IgD-negative memory B cell (primary cell): Measurements from ENCODE around the gene ZFHX3. TPM values are rescaled to one million over a fixed set of nuclear protein-coding genes. Genes with fewer than 3 reads are reported as not detected.

Experiments used
- H3K27ac Mint-ChIP-seq, 3 donors: one replicate each; pipeline ENCODE4 v1.8.0; 2020 to 2022; ENCODE audit warnings: mild to moderate bottlenecking in 3 of 3, mixed read lengths in 3 of 3, moderate library complexity in 1 of 3
- H3K27me3 Mint-ChIP-seq: one replicate; pipeline ENCODE4 v1.8.0; 2021; ENCODE audit warnings: mixed read lengths
- H3K36me3 Mint-ChIP-seq: one replicate; pipeline ENCODE4 v1.8.0; 2020; ENCODE audit warnings: mild to moderate bottlenecking, mixed read lengths
- H3K4me1 Mint-ChIP-seq, 3 donors: one replicate each; pipeline ENCODE4 v1.8.0; 2020 to 2022; ENCODE audit warnings: mixed read lengths in 3 of 3, mild to moderate bottlenecking in 1 of 3
- H3K4me3 Mint-ChIP-seq, 4 donors: one replicate each; pipeline ENCODE4 v1.8.0; 2020 to 2022; ENCODE audit warnings: mild to moderate bottlenecking in 4 of 4, mixed read lengths in 4 of 4, moderate library complexity in 3 of 4
- H3K9me3 Mint-ChIP-seq, 3 donors: one replicate each; pipeline ENCODE4 v1.8.0; 2020 to 2021; ENCODE audit warnings: mixed read lengths in 3 of 3, mild to moderate bottlenecking in 1 of 3
- polyA plus RNA-seq: library from polyadenylated mRNA; unstranded; fragments of 300-500 nt; fragmentation: Illumina TruSeq; gene quantifications from one replicate; pipeline ENCODE4 v1.2.3, GENCODE V29; 2021

Gene ZFHX3
- polyA plus RNA-seq, 1 donor from 2014 or later: 1.6 TPM

DNA sequence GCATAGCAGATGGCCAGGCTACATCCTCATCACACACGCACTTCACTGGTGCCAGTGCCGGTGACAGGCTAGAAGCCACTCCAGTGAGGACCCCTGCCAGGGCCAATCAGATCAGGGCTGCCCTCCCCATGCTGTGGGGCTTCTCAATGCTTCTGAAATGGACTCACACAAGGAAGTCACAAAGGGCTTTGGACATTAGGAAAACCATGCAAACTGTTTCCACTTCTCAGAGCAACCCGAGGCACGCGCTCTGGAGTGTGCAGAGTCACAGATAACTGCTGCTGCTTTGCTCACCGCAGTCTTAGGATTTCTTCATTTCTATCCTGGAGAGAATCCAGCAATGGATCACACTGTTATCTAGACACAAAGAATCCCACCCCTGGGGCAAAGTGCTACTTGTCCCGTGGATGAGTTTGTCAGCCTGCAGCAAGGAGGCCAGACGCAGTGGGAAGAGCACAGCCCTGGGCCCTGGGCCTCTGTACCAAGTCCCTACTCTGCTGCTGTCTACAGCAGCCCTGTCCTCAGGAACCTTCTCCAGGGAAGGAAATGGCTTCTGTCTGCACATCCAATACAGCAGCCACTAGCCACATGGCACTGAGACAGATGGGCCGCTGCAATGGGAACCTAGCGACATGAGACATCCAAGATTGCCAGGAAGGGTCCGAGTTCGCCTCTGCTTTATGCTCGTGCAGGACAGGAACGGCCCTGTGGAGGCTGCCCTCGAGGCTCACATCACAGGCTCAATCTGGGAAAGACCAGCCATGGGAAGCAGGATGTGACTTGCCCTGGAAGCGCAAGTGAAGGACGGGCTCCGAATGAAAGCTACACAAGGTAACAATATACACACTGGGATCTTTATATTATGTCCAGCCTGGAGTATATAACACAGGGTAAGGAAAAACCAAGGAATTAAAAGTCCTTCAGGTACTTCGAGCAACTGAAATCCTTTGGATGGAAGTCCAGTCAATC is 169.3 kb downstream of the ZFHX3 start:
- peaks cover 0 to 4% (median 2%) of the 10 kb centered on the region in 3 donors for H3K4me1 Mint-ChIP-seq
- no peaks in the 10 kb centered on the region for H3K27me3 Mint-ChIP-seq
- no peak overlapping the region for H3K4me3 Mint-ChIP-seq
- peaks cover 0 to 4% (median 0%) of the 10 kb centered on the region in 3 donors for H3K9me3 Mint-ChIP-seq
- H3K36me3 Mint-ChIP-seq: peaks cover 8% of the 10 kb centered on the region
- H3K27ac Mint-ChIP-seq: no peak overlapping the region

DNA sequence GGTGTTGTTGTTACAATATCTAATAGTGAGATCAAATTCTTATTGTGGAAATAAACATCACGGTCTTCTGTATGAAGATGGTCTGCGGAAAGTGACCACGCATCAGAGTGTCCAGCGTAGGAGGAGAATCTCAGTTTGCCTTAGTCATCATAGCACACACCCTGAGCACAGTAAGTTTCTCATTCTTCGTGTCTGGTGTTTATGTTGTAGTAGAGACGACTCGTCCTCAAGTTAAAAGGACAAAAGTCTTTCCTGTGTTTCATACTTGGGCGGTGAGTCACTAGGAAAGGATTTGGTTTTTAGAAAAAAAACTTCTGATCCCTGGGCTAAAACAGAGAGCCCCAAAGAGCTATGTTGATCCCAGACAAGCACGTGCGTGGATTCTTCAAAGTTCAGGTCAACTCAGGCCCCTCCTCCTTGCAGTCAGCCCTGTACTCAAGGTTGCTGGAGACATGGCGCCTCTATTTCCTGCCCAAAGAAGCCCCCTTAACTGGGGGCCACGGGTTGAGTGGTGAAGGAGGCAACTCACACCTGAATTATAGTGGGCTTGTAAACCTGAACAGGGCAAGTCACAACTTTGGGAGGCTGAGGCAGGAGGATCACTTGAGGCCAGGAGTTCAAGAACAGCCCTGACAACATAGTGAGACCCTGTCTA is 170.4 kb downstream of the ZFHX3 start:
- Mint-ChIP-seq H3K9me3 (peaks cover 0 to 4% (median 0%) of the 10 kb centered on the region in 3 donors), H3K4me3 (no peak overlapping the region), H3K27me3 (no peaks in the 10 kb centered on the region)

DNA sequence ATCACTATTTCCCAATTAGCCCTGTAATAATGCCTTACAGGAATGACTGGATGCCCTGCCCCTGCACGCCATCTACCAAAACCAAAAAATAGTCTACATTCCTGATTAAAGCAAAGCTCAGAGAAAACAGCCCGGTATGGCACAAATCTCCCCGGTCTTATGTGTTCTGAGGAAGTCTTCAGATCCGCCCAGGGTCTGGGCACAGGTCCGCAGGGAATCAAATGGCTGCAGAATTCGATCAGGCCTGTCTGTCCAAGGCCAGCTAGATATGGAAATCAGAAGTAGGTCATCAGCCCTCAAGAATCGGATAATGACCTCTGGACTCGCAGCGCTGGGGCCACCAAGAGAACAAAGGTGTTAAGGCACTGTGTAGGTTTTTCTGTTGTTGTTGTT is 171.0 kb downstream of the ZFHX3 start:
- H3K27me3 Mint-ChIP-seq: no peaks in the 10 kb centered on the region
- H3K27ac Mint-ChIP-seq: no peak overlapping the region
- H3K4me3 Mint-ChIP-seq: no peak overlapping the region
- peaks cover 0 to 4% (median 0%) of the 10 kb centered on the region in 3 donors for H3K9me3 Mint-ChIP-seq
- peaks cover 0 to 4% (median 2%) of the 10 kb centered on the region in 3 donors for H3K4me1 Mint-ChIP-seq
- peaks cover 6% of the 10 kb centered on the region for H3K36me3 Mint-ChIP-seq

More for the DNA sequence above, 170.4 kb downstream of the ZFHX3 start:
- Mint-ChIP-seq H3K27ac (no peak overlapping the region), H3K4me1 (peaks cover 0 to 4% (median 2%) of the 10 kb centered on the region in 3 donors), H3K36me3 (peaks cover 6% of the 10 kb centered on the region)

DNA sequence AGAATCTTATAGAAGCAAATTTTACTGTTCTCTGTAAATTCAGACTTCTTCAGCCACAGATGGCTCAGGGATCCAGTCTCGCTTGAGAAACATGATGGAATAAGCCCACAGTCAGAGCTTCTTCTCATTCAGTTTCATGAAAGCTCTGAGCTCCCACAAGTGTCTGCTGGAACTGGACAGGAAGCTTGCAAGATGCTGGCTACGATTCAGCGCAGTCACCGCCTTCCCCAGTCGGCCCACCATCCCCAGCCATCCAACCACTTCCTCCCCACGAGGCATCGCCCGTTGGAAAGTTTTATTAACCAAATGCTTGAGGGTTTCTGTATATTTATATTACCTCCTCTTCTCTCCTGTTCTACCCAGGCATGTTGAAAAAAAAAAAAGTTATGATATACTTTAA is 171.7 kb downstream of the ZFHX3 start:
- no peak overlapping the region for H3K27ac Mint-ChIP-seq
- H3K9me3 Mint-ChIP-seq: peaks cover 0 to 4% (median 0%) of the 10 kb centered on the region in 3 donors
- H3K4me3 Mint-ChIP-seq: no peak overlapping the region
- H3K27me3 Mint-ChIP-seq: no peaks in the 10 kb centered on the region
- peaks cover 0 to 4% (median 2%) of the 10 kb centered on the region in 3 donors for H3K4me1 Mint-ChIP-seq
- H3K36me3 Mint-ChIP-seq: peaks cover 6% of the 10 kb centered on the region

DNA sequence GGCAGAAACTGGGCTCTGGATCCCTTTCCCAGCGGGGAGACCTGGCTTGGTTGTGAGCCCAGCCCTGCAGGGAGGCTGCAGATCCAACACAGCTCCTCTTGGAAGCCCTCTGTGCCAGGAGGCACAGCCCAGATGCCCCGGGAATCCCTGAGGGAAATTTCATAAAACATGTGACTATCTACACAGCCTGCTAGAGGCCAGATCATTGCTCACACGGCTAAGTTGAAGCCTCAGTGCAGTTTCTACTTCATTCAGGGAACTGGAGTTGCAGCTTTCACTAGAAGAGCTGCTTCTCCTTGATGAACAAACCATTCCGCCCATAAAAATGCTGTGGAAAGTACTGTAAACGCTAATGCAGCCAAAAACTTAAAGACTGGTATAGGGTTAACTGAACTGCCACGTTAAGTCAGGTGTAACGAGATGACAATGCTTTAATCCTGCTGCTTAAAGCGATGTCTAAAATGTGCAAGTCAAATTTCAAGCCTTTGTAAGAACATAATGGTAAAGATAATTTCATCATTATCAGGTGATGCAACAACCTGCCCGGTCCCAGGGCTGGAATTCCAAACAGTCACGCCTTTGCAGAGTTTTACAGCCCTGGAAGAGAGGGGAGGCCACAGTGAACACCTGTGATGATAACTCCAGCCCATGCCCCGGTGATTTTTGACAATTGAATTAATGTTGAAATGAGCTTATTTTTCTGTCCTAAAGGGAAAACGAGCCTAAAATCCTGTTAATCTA is 172.5 kb downstream of the ZFHX3 start:
- Mint-ChIP-seq H3K9me3 (peaks cover 0 to 4% (median 0%) of the 10 kb centered on the region in 3 donors), H3K27me3 (no peaks in the 10 kb centered on the region), H3K4me1 (peaks cover 0 to 4% (median 4%) of the 10 kb centered on the region in 3 donors), H3K4me3 (no peak overlapping the region), H3K27ac (no peak overlapping the region), H3K36me3 (peaks cover 8% of the 10 kb centered on the region)

DNA sequence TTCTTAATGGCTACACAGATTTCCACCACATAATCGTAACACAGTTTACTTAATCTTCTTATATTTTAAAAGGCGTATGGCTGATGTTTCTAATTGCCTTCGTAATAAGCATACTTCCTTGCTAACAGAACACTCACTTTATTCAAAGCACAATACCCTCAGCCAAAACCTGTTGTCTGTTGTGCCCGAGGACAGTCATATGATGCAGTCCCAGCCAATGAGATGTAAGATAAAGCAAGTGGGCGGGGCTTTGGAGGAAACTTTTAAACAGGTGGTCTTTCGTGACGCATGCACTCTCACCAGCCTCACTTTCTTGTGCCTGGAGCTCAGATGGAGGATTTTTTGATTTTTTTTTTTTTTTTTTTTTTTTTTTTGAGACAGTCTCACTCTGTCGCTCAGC is 174.1 kb downstream of the ZFHX3 start:
- Mint-ChIP-seq H3K27ac (no peak overlapping the region), H3K9me3 (peaks cover 0 to 4% (median 0%) of the 10 kb centered on the region in 3 donors), H3K4me3 (no peak overlapping the region), H3K27me3 (no peaks in the 10 kb centered on the region), H3K4me1 (peaks cover 0 to 4% (median 4%) of the 10 kb centered on the region in 3 donors), H3K36me3 (peaks cover 8% of the 10 kb centered on the region)

DNA sequence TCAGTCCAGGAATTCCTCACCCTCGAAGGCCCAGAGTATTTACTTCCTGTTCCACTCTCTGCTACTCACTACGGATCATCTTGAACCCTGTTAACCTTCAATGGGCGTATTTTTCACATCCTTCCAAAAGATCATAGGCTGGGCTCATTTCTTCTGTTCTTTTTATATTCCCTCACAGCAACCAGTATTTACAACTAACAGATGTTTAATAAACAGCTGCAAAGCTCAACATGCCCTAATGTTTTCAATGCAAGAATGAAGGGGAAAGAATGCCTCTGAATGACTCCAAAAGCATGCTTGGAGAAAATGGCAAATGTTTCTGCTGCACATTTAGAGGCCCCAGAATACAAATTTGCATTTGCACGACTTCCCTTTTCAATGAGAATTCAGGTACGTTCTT is 174.9 kb downstream of the ZFHX3 start:
- Mint-ChIP-seq H3K4me1 (peaks cover 0 to 4% (median 4%) of the 10 kb centered on the region in 3 donors), H3K27me3 (no peaks in the 10 kb centered on the region)

DNA sequence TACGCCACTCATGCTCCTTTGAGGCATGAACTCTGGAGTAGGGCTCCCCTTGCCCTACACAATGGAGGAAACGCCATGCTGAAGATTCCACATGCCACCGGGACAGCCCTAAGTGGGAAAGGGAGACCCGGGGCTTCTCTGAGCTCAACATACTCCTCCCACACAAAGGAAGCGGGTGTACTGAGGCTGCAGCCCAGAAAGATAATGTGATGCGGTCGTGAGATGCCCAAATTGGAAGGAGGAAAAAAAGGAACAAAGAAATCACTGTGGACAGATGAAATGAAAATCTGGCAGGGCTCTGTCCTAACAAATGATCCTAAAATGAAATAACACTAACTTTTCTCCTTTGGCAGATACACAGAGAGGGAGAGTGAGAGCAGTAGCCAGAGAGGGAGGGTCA is 182.1 kb downstream of the ZFHX3 start:
- H3K27me3 Mint-ChIP-seq: no peaks in the 10 kb centered on the region
- H3K4me1 Mint-ChIP-seq: peaks cover 0 to 5% (median 0%) of the 10 kb centered on the region in 3 donors
- no peak overlapping the region for H3K4me3 Mint-ChIP-seq
- H3K27ac Mint-ChIP-seq: no peak overlapping the region
- H3K36me3 Mint-ChIP-seq: peaks cover 3% of the 10 kb centered on the region
- H3K9me3 Mint-ChIP-seq: peaks cover 0 to 2% (median 0%) of the 10 kb centered on the region in 3 donors

More for the DNA sequence above, 174.9 kb downstream of the ZFHX3 start:
- Mint-ChIP-seq H3K9me3 (peaks cover 0 to 2% (median 0%) of the 10 kb centered on the region in 3 donors), H3K4me3 (no peak overlapping the region), H3K27ac (no peak overlapping the region), H3K36me3 (peaks cover 6% of the 10 kb centered on the region)

DNA sequence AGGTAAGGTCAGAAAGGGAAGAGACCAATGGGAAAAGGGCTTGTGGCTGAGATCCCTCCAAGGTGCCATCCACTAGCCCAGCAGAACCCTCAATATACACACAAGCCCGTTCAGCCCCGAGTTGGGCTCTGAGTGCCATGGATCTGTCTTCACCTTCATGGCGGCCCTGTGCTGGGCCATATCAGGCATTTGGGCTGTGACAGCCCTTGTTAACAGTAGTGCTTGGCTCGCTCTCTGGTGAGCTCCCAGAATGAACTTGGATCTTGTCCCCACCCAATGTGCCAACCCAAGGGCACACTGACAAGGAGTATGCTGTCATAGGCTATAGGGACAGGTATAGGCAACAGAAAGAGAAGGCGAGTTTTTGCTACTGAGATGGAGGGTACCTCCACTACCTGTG is 182.7 kb downstream of the ZFHX3 start:
- Mint-ChIP-seq H3K9me3 (peaks cover 0 to 2% (median 0%) of the 10 kb centered on the region in 3 donors), H3K27ac (no peak overlapping the region), H3K27me3 (no peaks in the 10 kb centered on the region), H3K4me1 (peaks cover 0 to 4% (median 0%) of the 10 kb centered on the region in 3 donors), H3K36me3 (peaks cover 2% of the 10 kb centered on the region), H3K4me3 (no peak overlapping the region)

DNA sequence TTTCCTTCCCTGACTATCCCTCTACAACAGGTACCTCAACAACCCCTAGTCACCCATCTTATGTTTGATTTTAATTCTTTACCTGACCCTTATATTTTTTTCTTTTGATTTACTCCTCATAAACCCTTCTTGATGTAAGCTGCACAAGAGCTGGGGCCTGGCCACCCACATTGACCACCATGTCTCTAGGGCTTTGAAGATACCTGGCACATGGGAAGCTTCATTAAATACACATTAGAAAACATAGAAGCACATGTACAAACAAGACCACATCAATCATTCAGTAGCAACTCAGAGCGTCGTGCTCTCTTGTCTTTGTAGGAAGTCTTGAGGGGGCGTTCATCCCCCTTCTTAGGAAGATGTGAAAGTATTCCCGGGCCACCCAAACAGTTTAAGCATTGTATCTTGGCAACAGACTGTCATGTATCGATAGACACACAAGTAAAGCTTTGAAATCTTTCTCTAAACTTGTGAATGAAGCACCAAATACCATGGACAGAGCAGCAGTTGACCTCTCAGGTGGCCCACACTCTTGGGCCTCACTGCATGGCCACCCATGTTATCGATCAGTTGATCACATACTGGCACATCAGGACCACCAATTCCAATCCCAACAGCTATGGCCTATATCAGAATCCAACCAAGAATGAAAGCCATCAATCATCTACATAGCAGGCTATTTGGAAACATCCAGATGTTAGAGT is 183.6 kb downstream of the ZFHX3 start:
- no peaks in the 10 kb centered on the region for H3K27me3 Mint-ChIP-seq
- no peak overlapping the region for H3K27ac Mint-ChIP-seq
- peaks cover 2% of the 10 kb centered on the region for H3K36me3 Mint-ChIP-seq
- peaks cover 0 to 2% (median 0%) of the 10 kb centered on the region in 3 donors for H3K9me3 Mint-ChIP-seq
- peaks cover 0 to 4% (median 1%) of the 10 kb centered on the region in 3 donors for H3K4me1 Mint-ChIP-seq
- H3K4me3 Mint-ChIP-seq: no peak overlapping the region

DNA sequence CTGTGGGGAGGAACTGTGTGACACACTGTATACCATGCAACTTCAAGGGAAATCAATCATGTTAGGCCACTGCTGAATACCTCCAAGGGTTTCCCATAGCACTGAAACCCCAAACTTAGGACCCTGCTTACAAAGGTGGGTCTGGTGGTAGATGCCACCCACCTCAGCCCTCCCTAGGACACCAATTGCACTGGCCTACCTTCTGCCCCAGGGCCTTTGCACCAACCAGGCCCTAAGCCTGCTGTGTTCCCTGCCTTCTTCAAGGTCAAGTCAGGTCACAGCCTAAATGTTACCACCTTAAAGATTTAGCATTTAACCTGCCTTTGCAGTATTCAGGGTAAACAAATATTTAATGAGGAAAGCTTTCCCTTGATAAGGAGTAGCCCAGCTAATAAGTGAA is 185.8 kb downstream of the ZFHX3 start:
- Mint-ChIP-seq H3K9me3 (peaks cover 0 to 2% (median 0%) of the 10 kb centered on the region in 3 donors), H3K4me3 (no peak overlapping the region), H3K4me1 (peaks cover 0 to 2% (median 1%) of the 10 kb centered on the region in 3 donors)

DNA sequence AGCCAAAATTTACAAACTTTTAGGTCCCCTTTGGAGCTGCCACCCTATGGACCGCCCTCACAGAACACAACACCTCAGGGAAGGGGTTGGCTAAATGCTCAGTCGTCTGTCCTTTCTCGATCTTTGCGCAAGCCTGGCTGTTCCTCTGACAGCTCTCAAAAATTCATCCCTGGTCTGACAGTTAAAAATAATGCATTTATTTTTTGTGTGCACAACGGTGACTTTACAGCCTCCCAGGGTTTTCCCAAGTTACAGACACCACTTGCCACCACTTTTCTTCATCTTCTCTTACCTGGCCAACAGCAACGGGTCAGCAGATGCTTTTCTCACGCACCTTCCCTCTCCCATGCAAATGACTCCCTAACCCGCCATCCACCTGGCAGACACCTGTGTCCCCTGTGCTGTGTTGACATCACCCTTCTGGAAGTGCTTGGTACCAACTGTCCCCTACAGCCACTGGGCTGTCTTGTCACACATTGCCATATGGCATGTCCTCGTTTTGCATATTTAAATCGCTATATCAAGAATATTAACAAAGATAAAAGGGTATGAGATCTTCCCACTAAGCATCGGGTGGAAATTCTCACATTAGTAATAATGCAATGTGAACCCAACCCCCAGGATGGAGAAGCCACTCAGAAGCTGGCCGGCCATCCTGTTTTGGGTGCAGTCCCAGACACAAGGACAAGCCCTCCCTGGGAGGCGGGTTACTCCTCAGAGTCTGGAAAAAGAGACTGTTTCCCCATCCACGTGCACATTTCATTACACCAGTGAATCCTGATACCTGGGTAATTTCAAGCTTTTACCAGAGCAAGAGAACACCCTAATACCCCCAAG is 187.0 kb downstream of the ZFHX3 start:
- no peaks in the 10 kb centered on the region for H3K27me3 Mint-ChIP-seq
- peaks cover 0 to 2% (median 0%) of the 10 kb centered on the region in 3 donors for H3K9me3 Mint-ChIP-seq
- H3K36me3 Mint-ChIP-seq: peaks cover 2% of the 10 kb centered on the region
- peaks cover 0 to 1% (median 1%) of the 10 kb centered on the region in 3 donors for H3K4me1 Mint-ChIP-seq
- H3K27ac Mint-ChIP-seq: no peak overlapping the region
- no peak overlapping the region for H3K4me3 Mint-ChIP-seq

More for the DNA sequence above, 185.8 kb downstream of the ZFHX3 start:
- Mint-ChIP-seq H3K36me3 (peaks cover 2% of the 10 kb centered on the region), H3K27me3 (no peaks in the 10 kb centered on the region), H3K27ac (no peak overlapping the region)

DNA sequence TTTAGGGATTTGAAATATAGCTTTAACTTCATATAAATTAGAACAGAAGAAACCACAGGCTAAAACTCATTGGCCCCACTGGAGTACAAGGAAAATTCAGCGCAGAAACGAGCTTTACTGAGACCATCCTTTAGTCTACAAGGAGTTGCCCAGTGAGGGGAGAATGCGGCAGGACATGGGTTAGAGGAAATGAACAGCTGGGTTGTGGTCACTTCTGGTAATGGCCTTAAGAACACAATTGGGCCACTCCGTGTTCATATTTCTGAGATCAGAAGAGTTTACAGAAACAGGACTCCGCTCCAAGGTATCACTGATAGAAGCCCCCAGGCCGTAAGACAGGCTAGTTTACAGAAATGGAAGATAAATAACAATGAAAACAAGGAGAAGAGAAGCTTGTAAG is 188.3 kb downstream of the ZFHX3 start:
- no peak overlapping the region for H3K4me3 Mint-ChIP-seq
- peaks cover 2% of the 10 kb centered on the region for H3K36me3 Mint-ChIP-seq
- peaks cover 0 to 2% (median 0%) of the 10 kb centered on the region in 3 donors for H3K9me3 Mint-ChIP-seq
- no peaks in the 10 kb centered on the region for H3K27me3 Mint-ChIP-seq
- H3K27ac Mint-ChIP-seq: no peak overlapping the region
- H3K4me1 Mint-ChIP-seq: peaks cover 0 to 1% (median 1%) of the 10 kb centered on the region in 3 donors
